ENCODE measurements around the gene CTNNA3. TPM values are rescaled to one million over a fixed set of nuclear protein-coding genes. Genes with fewer than 3 reads are reported as not detected.

CTNNA3 gene
- total and polyA plus RNA-seq, 2 donors (not counting 3 experiments of a cell fraction or from before 2014, with no cell fraction given), result not detected

DNA sequence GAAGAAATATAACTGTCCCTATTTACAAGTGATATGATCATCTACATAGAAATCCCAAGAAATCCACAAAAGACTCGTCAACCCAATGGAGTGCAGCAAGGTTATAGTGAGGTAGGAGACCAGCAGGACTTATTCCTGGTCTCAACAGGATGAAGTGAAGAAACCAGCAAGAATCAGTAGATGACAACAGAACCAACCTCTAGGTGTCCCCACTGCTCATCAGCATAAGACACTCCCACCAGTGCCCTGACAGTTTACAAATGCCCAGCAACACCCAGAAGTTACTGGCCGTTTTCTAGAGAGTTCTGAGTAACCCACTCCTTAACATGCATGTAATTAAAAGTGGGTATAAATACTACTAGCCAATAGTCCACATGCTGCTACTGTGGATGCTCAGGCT, 1240.7 kb downstream of the CTNNA3 start:
- no peaks in the 10 kb centered on the region for H3K36me3 ChIP-seq (ENCODE audit: control insufficient read depth in 2 of 2, extremely low read depth in 1 of 2, insufficient read depth in 2 of 2, low read length in 2 of 2)
- H3K4me2 ChIP-seq (ENCODE audit: insufficient read depth, low read length), result no peak overlapping the region
- DNase-seq (ENCODE audit: low read depth, low spot score) (no peak), FAIRE-seq (no peak)
- H2AFZ ChIP-seq (ENCODE audit: low read depth, low read length), result no peak overlapping the region
- H3K4me3 ChIP-seq (replicated peaks in 1 of 3; ENCODE audit: insufficient read depth in 1 of 3, low read depth in 1 of 3, low read length in 3 of 3), result no peak overlapping the region
- no peak overlapping the region for H3K9ac ChIP-seq (replicated peaks; ENCODE audit: extremely low read depth, insufficient read depth, low read length)
- no peaks in the 10 kb centered on the region for H4K20me1 ChIP-seq (replicated peaks; ENCODE audit: control insufficient read depth, extremely low read depth, insufficient read depth, low read length)
- no peaks in the 10 kb centered on the region for H3K79me2 ChIP-seq (ENCODE audit: control insufficient read depth, insufficient read depth, low read length)
- peaks cover 5% of the 10 kb centered on the region for H3K9me3 ChIP-seq (replicated peaks; ENCODE audit: control insufficient read depth, insufficient read depth, low read length)
- H3K27ac ChIP-seq (ENCODE audit: insufficient read depth, low read depth, low read length), result no peak overlapping the region
- intact Hi-C loops (cut with micrococcal nuclease), result no loop called here
- BruUV-seq (replicated peaks), result no TSS peak
- no peaks in the 10 kb centered on the region for H3K9me1 ChIP-seq (replicated peaks; ENCODE audit: control insufficient read depth, extremely low read depth, insufficient read depth, low read length)
- ChIA-PET CTCF (no interaction called here), POLR2A (no interaction called here)
- H3K27me3 ChIP-seq (ENCODE audit: control insufficient read depth in 2 of 2, insufficient read depth in 2 of 2, low read length in 2 of 2), result no peaks in the 10 kb centered on the region
- no peaks in the 10 kb centered on the region for H3K4me1 ChIP-seq (ENCODE audit: control insufficient read depth, extremely low read depth, insufficient read depth, low read length)
- TF ChIP-seq POLR2AphosphoS5 (IDR thresholded peaks at IDR 0.05; ENCODE audit: insufficient read depth, low read depth, low read length) (no peak), MYC (IDR thresholded peaks at IDR 0.05; ENCODE audit: low read depth, low read length) (no peak), POLR2A (IDR thresholded peaks at IDR 0.05; ENCODE audit: low read depth, low read length) (no peak), EZH2 (IDR thresholded peaks at IDR 0.05; ENCODE audit: borderline replicate concordance, low read depth, low read length, severe bottlenecking) (no peak), CTCF (IDR thresholded peaks at IDR 0.05; ENCODE audit: extremely low read depth in 1 of 2, insufficient read depth in 1 of 2, low read depth in 1 of 2, low read length in 2 of 2) (no peak), FOS (IDR thresholded peaks at IDR 0.05; ENCODE audit: borderline replicate concordance, insufficient read depth, low read length) (no peak), JUN (IDR thresholded peaks at IDR 0.05; ENCODE audit: borderline replicate concordance, insufficient read depth, insufficient read length, low read depth) (no peak), GATA2 (IDR thresholded peaks at IDR 0.05; ENCODE audit: insufficient read depth, insufficient read length, low read depth, low read length) (no peak)
- TF ChIP-seq, protein P1, sequence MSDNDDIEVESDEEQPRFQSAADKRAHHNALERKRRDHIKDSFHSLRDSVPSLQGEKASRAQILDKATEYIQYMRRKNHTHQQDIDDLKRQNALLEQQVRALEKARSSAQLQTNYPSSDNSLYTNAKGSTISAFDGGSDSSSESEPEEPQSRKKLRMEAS (IDR thresholded peaks at IDR 0.05; ENCODE audit: insufficient read depth, insufficient read length), result no peak
- dilution Hi-C loops (cut with MboI; ENCODE audit: extremely low pct_ligation_motif_present, low sequenced_read_pairs), result no loop called here
